Natural killer cell (primary cell): Measurements from ENCODE around the gene DUSP15. TPM values are rescaled to one million over a fixed set of nuclear protein-coding genes. Genes with fewer than 3 reads are reported as not detected.

ENCODE experiments used
- ATAC-seq, 3 donors: fragments of 150-1000 bp in 2 of 3; fragments of 200-7000 bp in 1 of 3; cut with Tn5 transposase; 1 replicate in 1 of 3; 2 replicates in 2 of 3; pipeline ENCODE4 v1.10.0; 2021; ENCODE audit warnings: mild to moderate bottlenecking in 2 of 3, moderate library complexity in 2 of 3
- DNase-seq, 2 donors: peaks; one replicate each; pipeline versions ENCODE4 v3.0.0 to v3.0.0-alpha.2; 2013 to 2021; ENCODE audit warnings: mixed read lengths in 1 of 2
- H3K27ac ChIP-seq: one replicate; pipeline ENCODE4 v1.5.1; 2013; ENCODE audit warnings: mild to moderate bottlenecking, low read length
- H3K27me3 ChIP-seq: one replicate; pipeline ENCODE4 v1.6.1; 2013; ENCODE audit warnings: low read length; ENCODE audit not compliant: control insufficient read depth, insufficient read depth
- H3K36me3 ChIP-seq: one replicate; pipeline ENCODE4 v1.6.1; 2013; ENCODE audit warnings: low read length; ENCODE audit not compliant: control insufficient read depth, insufficient read depth
- H3K4me1 ChIP-seq: one replicate; pipeline ENCODE4 v1.6.1; 2013; ENCODE audit warnings: low read length; ENCODE audit not compliant: control insufficient read depth, insufficient read depth
- H3K4me3 ChIP-seq: one replicate; pipeline ENCODE4 v1.5.1; 2013; ENCODE audit warnings: low read length
- H3K9me3 ChIP-seq: one replicate; pipeline ENCODE4 v1.6.1; 2013; ENCODE audit warnings: low read length; ENCODE audit not compliant: control insufficient read depth, insufficient read depth
- H3K27ac Mint-ChIP-seq, 2 donors: one replicate each; pipeline ENCODE4 v1.8.0; 2022; ENCODE audit warnings: mild to moderate bottlenecking in 2 of 2, mixed read lengths in 2 of 2, moderate library complexity in 1 of 2
- H3K27me3 Mint-ChIP-seq, 2 donors: one replicate each; pipeline ENCODE4 v1.8.0; 2022; ENCODE audit warnings: low read depth in 2 of 2, mixed read lengths in 2 of 2
- H3K36me3 Mint-ChIP-seq: one replicate; pipeline ENCODE4 v1.8.0; 2022; ENCODE audit warnings: mixed read lengths
- H3K4me1 Mint-ChIP-seq, 2 donors: one replicate each; pipeline ENCODE4 v1.8.0; 2022; ENCODE audit warnings: mixed read lengths in 2 of 2
- H3K4me3 Mint-ChIP-seq: one replicate; pipeline ENCODE4 v1.8.0; 2022; ENCODE audit warnings: mild to moderate bottlenecking, moderate library complexity, mixed read lengths
- H3K9me3 Mint-ChIP-seq, 2 donors: one replicate each; pipeline ENCODE4 v1.8.0; 2022; ENCODE audit warnings: mixed read lengths in 2 of 2
- CTCF ChIP-seq: fragments of 200-600 bp; IDR thresholded peaks from one replicate; pipeline ENCODE4 v1.8.0; 2022; ENCODE audit warnings: antibody characterized with exemption
- WGBS: methylation state at CpG from one replicate; pipeline ENCODE4 v1.1.7; 2013; ENCODE audit warnings: missing lambda C conversion rate; ENCODE audit not compliant: insufficient coverage; 5-methylcytosine and 5-hydroxymethylcytosine counted together
- intact Hi-C: fragments of 100-400 bp; cut with micrococcal nuclease; formaldehyde crosslinking; loops from one replicate; pipeline ENCODE4 v1.14.2; 2022
- total RNA-seq, 4 donors: library from RNA; stranded (reverse); fragments of 120-200 nt in 1 of 4; gene quantifications; one replicate each; pipeline versions ENCODE4 v1.2.3 to v1.2.4, GENCODE V29; 2013 to 2022

The DUSP15 gene
- total RNA-seq, 3 donors from 2014 or later (not counting 1 experiment from before 2014, with no cell fraction given), result not detected

GRCh38 chr20:31827059-31827458 is 43.3 kb downstream of the DUSP15 start:
- Mint-ChIP-seq H3K36me3 (no peaks in the 10 kb centered on the region), H3K9me3 (no peaks in the 10 kb centered on the region), H3K4me1 (peaks cover 0 to 6% of the 10 kb centered on the region in 2 donors), H3K4me3 (no peak overlapping the region), H3K27ac (no peak overlapping the region), H3K27me3 (peaks cover 0 to 3% of the 10 kb centered on the region in 2 donors)
- TF ChIP-seq CTCF, result no peak
- Histone ChIP-seq H3K9me3 (no peaks in the 10 kb centered on the region), H3K27me3 (no peaks in the 10 kb centered on the region), H3K36me3 (no peaks in the 10 kb centered on the region), H3K4me1 (peaks cover 7% of the 10 kb centered on the region), H3K4me3 (no peak overlapping the region), H3K27ac (no peak overlapping the region)
- intact Hi-C loops, result no loop called here
- DNase-seq (no peak), ATAC-seq (no peak)
- WGBS, result 88% methylated on average over 2 of the region's 2 CpGs

GRCh38 chr20:31826074-31826473 is 44.3 kb downstream of the DUSP15 start:
- H3K9me3 ChIP-seq, result no peaks in the 10 kb centered on the region
- ATAC-seq (no peak), DNase-seq (no peak)
- H3K36me3 ChIP-seq, result no peaks in the 10 kb centered on the region
- H3K27me3 ChIP-seq, result no peaks in the 10 kb centered on the region
- H3K27me3 Mint-ChIP-seq, result peaks cover 0 to 4% of the 10 kb centered on the region in 2 donors
- no peaks in the 10 kb centered on the region for H3K9me3 Mint-ChIP-seq
- intact Hi-C loops, result no loop called here
- H3K36me3 Mint-ChIP-seq, result no peaks in the 10 kb centered on the region
- no peak overlapping the region for H3K4me3 Mint-ChIP-seq
- no peak overlapping the region for H3K27ac ChIP-seq
- peaks cover 7% of the 10 kb centered on the region for H3K4me1 ChIP-seq
- H3K4me3 ChIP-seq, result no peak overlapping the region
- WGBS, result 92% methylated on average over 5 of the region's 5 CpGs
- no peak overlapping the region for H3K27ac Mint-ChIP-seq
- H3K4me1 Mint-ChIP-seq, result peaks cover 0 to 6% of the 10 kb centered on the region in 2 donors
- TF ChIP-seq CTCF, result no peak

GRCh38 chr20:31824554-31825313 is 45.6 kb downstream of the DUSP15 start:
- H3K4me1 ChIP-seq, result peaks cover 7% of the 10 kb centered on the region
- Mint-ChIP-seq H3K4me3 (no peak overlapping the region), H3K9me3 (no peaks in the 10 kb centered on the region), H3K36me3 (no peaks in the 10 kb centered on the region), H3K4me1 (peaks cover 0 to 6% of the 10 kb centered on the region in 2 donors), H3K27ac (no peak overlapping the region), H3K27me3 (peaks cover 0 to 4% of the 10 kb centered on the region in 2 donors)
- no peaks in the 10 kb centered on the region for H3K9me3 ChIP-seq
- no peak overlapping the region for H3K4me3 ChIP-seq
- no peak for ATAC-seq
- no peak for DNase-seq
- TF ChIP-seq CTCF, result no peak
- intact Hi-C loops, result loop anchor here (5.0 kb wide), 1 partner anchor 828 kb away; no protein-coding TSS in a partner anchor
- H3K36me3 ChIP-seq, result no peaks in the 10 kb centered on the region
- 81% methylated on average over 14 of the region's 14 CpGs for WGBS
- H3K27ac ChIP-seq, result no peak overlapping the region
- H3K27me3 ChIP-seq, result no peaks in the 10 kb centered on the region
